NCI-H69 (cell line): ENCODE results near the gene GAA.
A peak's percentile ranks its signal among the peaks of the same experiment; 100 is the strongest.

Source experiments
- DNase-seq: peaks from one replicate; lab custom pipeline; 2025; lab: John Stamatoyannopoulos, UW

The GAA gene

GRCh38 chr17:80101011-80101945, at the start of gene GAA:
Gene GAA (plus strand): TSS chr17:80101581. CDS start chr17:80104587, 3,006 bp downstream.
- DNase-seq, result peak; percentile 96

- DNase-seq, result no peak
Measured at GRCh38 chr17:80051681-80052080, 49.7 kb upstream of the GAA start.

GRCh38 chr17:80053102-80053501, 48.3 kb upstream of the GAA start:
- no peak for DNase-seq

- no peak for DNase-seq
Measured at GRCh38 chr17:80055597-80055996, 45.8 kb upstream of the GAA start.

- DNase-seq, result no peak
Measured at GRCh38 chr17:80058311-80058955, 42.9 kb upstream of the GAA start.

GRCh38 chr17:80060644-80061043, 40.7 kb upstream of the GAA start:
- no peak for DNase-seq

- no peak for DNase-seq
Measured at GRCh38 chr17:80061421-80061820, 40.0 kb upstream of the GAA start.

GRCh38 chr17:80063830-80064585, 37.4 kb upstream of the GAA start:
- no peak for DNase-seq

GRCh38 chr17:80064696-80065095, 36.7 kb upstream of the GAA start:
- DNase-seq, result no peak

- DNase-seq, result no peak
Measured at GRCh38 chr17:80065478-80066170, 35.8 kb upstream of the GAA start.

GRCh38 chr17:80067393-80067986, 33.9 kb upstream of the GAA start:
- DNase-seq, result no peak

GRCh38 chr17:80068301-80069222, 32.8 kb upstream of the GAA start:
- no peak for DNase-seq

- no peak for DNase-seq
Measured at GRCh38 chr17:80070375-80071115, 30.8 kb upstream of the GAA start.

GRCh38 chr17:80071116-80071841, 30.1 kb upstream of the GAA start:
- no peak for DNase-seq

- DNase-seq, result no peak
Measured at GRCh38 chr17:80072410-80072809, 29.0 kb upstream of the GAA start.

- no peak for DNase-seq
Measured at GRCh38 chr17:80080081-80080480, 21.3 kb upstream of the GAA start.

- DNase-seq, result no peak
Measured at GRCh38 chr17:80081596-80081995, 19.8 kb upstream of the GAA start.

GRCh38 chr17:80082403-80083135, 18.8 kb upstream of the GAA start:
- peak; percentile 84 for DNase-seq
